ENCODE measurements around the gene AKIRIN2. TPM values are rescaled to one million over a fixed set of nuclear protein-coding genes. Genes with fewer than 3 reads are reported as not detected.

AKIRIN2 gene
- total and polyA plus RNA-seq, 2 of the 13 experiments (the other 11 are each of a cell fraction or from before 2014, with no cell fraction given), result 15.6 to 23.4 TPM

DNA sequence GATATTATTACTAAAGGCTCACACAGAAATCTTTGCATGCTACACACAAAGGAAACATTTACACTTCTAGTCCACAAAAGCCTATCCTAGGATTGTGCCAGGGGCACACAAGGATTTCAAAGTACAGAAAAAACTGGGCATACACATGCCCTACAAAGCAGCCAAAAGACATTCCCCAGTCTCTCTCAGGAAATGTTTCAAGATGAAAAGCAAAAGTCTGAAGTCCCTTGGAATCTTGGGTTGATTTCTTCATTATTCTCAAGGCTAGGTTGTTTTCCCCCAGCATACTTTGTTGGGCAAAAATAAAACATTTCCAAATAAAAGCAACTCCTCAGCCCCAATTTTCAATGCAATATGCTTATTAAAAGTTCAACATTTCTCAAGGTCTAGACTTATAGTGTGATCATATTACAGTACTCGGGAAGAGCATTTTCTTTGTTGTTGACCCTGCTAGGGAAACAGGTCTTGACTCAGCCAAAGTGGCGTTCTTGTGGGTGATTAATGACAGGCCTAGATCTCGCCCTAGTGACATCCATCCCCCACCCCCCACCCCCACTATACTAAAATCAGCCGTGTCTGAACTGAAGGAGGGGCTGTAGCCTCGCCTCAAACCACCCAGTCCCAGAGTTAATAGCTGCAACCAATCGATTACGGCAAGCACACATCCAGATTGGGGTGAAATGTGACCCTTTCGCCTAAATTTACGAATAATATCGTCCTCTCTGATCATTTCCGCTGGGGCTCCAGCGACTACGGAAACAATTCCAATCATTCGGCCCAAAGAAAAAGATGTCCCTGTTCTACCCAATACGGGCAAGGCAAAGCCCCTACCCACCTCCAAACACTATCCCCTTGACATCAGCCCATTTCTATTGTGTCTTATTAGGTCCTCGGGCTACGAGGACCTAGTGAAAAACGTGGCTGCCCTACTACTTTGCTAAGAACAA lies 1.4 kb downstream of the AKIRIN2 start (continued):
- TF ChIP-seq ZNF530 (CRISPR knock-in tag; IDR thresholded peaks at IDR 0.05; ENCODE audit: low read depth), result no peak
- TF ChIP-seq NR2F1 (CRISPR knock-in tag; IDR thresholded peaks at IDR 0.05), result no peak
- no peak for TF ChIP-seq POGZ (CRISPR knock-in tag; IDR thresholded peaks at IDR 0.05)
- no peak for TF ChIP-seq JARID2 (CRISPR knock-in tag; IDR thresholded peaks at IDR 0.05; ENCODE audit: insufficient replicate concordance)
- peak; percentile 44; the same call in 1 of the 2 replicates for TF ChIP-seq GATAD2A (CRISPR knock-in tag; IDR thresholded peaks at IDR 0.05)
- no peak for TF ChIP-seq ZNF34 (CRISPR knock-in tag; IDR thresholded peaks at IDR 0.05; ENCODE audit: borderline replicate concordance)
- TF ChIP-seq ZNF569 (CRISPR knock-in tag; IDR thresholded peaks at IDR 0.05; ENCODE audit: borderline replicate concordance), result no peak
- no peak for TF ChIP-seq ZSCAN25 (CRISPR knock-in tag; IDR thresholded peaks at IDR 0.05)
- TF ChIP-seq NONO (IDR thresholded peaks at IDR 0.05), result no peak
- TF ChIP-seq NONO (CRISPR knock-in tag; conservative IDR thresholded peaks at IDR 0.05), result no peak
- TF ChIP-seq ZNF24 (IDR thresholded peaks at IDR 0.05), result no peak
- no peak for TF ChIP-seq ZNF468 (CRISPR knock-in tag; IDR thresholded peaks at IDR 0.05)
- TF ChIP-seq PAF1 (CRISPR knock-in tag; IDR thresholded peaks at IDR 0.05), result no peak
- TF ChIP-seq ZSCAN29 (CRISPR knock-in tag; conservative IDR thresholded peaks at IDR 0.05), result no peak
- TF ChIP-seq, protein P1, sequence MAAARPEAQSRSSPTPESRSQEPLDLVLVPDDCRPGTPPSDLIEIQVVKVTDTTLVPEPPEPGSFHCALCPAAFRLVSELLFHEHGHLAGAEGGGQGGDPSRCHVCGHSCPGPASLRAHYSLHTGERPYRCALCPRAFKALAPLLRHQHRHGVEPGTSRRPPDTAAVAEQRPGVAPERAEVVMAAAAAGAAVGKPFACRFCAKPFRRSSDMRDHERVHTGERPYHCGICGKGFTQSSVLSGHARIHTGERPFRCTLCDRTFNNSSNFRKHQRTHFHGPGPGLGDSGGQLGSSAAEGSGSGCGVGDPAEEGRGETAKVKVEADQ (CRISPR knock-in tag; IDR thresholded peaks at IDR 0.05; ENCODE audit: borderline replicate concordance), result no peak
- TF ChIP-seq ZMYM3 (CRISPR knock-in tag; IDR thresholded peaks at IDR 0.05), result no peak
- TF ChIP-seq ZNF160 (CRISPR knock-in tag; IDR thresholded peaks at IDR 0.05), result no peak
- TF ChIP-seq ZNF451 (CRISPR knock-in tag; IDR thresholded peaks at IDR 0.05), result no peak
- TF ChIP-seq MIER3 (CRISPR knock-in tag; IDR thresholded peaks at IDR 0.05; ENCODE audit: borderline replicate concordance), result no peak
- peak; percentile 57; the same call in 1 of the 2 replicates for TF ChIP-seq TGIF2 (CRISPR knock-in tag; IDR thresholded peaks at IDR 0.05)
- no peak for TF ChIP-seq ZNF777 (CRISPR knock-in tag; IDR thresholded peaks at IDR 0.05)
- TF ChIP-seq, protein P2, sequence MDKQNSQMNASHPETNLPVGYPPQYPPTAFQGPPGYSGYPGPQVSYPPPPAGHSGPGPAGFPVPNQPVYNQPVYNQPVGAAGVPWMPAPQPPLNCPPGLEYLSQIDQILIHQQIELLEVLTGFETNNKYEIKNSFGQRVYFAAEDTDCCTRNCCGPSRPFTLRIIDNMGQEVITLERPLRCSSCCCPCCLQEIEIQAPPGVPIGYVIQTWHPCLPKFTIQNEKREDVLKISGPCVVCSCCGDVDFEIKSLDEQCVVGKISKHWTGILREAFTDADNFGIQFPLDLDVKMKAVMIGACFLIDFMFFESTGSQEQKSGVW (CRISPR knock-in tag; IDR thresholded peaks at IDR 0.05; ENCODE audit: borderline replicate concordance), result no peak
- TF ChIP-seq, protein P3, sequence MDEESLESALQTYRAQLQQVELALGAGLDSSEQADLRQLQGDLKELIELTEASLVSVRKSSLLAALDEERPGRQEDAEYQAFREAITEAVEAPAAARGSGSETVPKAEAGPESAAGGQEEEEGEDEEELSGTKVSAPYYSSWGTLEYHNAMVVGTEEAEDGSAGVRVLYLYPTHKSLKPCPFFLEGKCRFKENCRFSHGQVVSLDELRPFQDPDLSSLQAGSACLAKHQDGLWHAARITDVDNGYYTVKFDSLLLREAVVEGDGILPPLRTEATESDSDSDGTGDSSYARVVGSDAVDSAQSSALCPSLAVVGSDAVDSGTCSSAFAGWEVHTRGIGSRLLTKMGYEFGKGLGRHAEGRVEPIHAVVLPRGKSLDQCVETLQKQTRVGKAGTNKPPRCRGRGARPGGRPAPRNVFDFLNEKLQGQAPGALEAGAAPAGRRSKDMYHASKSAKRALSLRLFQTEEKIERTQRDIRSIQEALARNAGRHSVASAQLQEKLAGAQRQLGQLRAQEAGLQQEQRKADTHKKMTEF (CRISPR knock-in tag; IDR thresholded peaks at IDR 0.05), result no peak
- TF ChIP-seq ZNF543 (CRISPR knock-in tag; IDR thresholded peaks at IDR 0.05), result no peak
- no peak for TF ChIP-seq ZNF331 (CRISPR knock-in tag; IDR thresholded peaks at IDR 0.05)
- no peak for TF ChIP-seq ZNF101 (CRISPR knock-in tag; IDR thresholded peaks at IDR 0.05; ENCODE audit: borderline replicate concordance, low read depth)
- TF ChIP-seq U2AF2 (IDR thresholded peaks at IDR 0.05; ENCODE audit: low read depth, low read length), result no peak
- TF ChIP-seq, protein P4, sequence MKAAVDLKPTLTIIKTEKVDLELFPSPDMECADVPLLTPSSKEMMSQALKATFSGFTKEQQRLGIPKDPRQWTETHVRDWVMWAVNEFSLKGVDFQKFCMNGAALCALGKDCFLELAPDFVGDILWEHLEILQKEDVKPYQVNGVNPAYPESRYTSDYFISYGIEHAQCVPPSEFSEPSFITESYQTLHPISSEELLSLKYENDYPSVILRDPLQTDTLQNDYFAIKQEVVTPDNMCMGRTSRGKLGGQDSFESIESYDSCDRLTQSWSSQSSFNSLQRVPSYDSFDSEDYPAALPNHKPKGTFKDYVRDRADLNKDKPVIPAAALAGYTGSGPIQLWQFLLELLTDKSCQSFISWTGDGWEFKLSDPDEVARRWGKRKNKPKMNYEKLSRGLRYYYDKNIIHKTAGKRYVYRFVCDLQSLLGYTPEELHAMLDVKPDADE (CRISPR knock-in tag; IDR thresholded peaks at IDR 0.05), result no peak
